A673 (cell line): ENCODE data around the gene SPECC1. TPM values are rescaled to one million over a fixed set of nuclear protein-coding genes. Genes with fewer than 3 reads are reported as not detected.
"Not testable (repeated sequence)": the region's sequence is repeated elsewhere in the genome, so short reads cannot be mapped to it uniquely, and the experiment has no call there.

Experiments
- BruUV-seq: library from RNA; stranded (reverse); fragments of 400-500 nt; replicated peaks from 2 replicates; lab custom pipeline; 2021; lab: Mats Ljungman, UMichigan
- CTCF ChIA-PET: fragments of 300-600 bp; sonication (Branson Sonifier 250); formaldehyde crosslinking; loops from one replicate; lab custom pipeline; 2022; ENCODE audit warnings: antibody characterized with exemption; lab: Charles Lee
- POLR2A ChIA-PET: fragments of 300-600 bp; sonication (Branson Sonifier 250); formaldehyde crosslinking; loops from one replicate; lab custom pipeline; 2022; ENCODE audit warnings: antibody characterized with exemption; ENCODE audit not compliant: low non-redundant PET; lab: Charles Lee
- DNase-seq: peaks from one replicate; pipeline ENCODE4 v3.0.0-alpha.2; 2015; ENCODE audit warnings: low spot score
- H3K27ac ChIP-seq: fragments of 200-600 bp; sonication (generic); 2 replicates; pipeline ENCODE4 v1.5.1; 2016; ENCODE audit warnings: mixed run types, low read depth, mild to moderate bottlenecking, mixed read lengths, antibody characterized with exemption, low read length; ENCODE audit not compliant: poor library complexity, severe bottlenecking
- H3K27me3 ChIP-seq: fragments of 200-600 bp; sonication (generic); replicated peaks from 2 replicates; pipeline ENCODE4 v1.6.1; 2017; ENCODE audit warnings: mixed run types, low read depth, mild to moderate bottlenecking, mixed read lengths, antibody characterized with exemption, low read length; ENCODE audit not compliant: insufficient read depth, poor library complexity
- H3K36me3 ChIP-seq: fragments of 200-600 bp; sonication (generic); 2 replicates; pipeline ENCODE4 v1.6.1; 2016; ENCODE audit warnings: mixed run types, mild to moderate bottlenecking, mixed read lengths, antibody characterized with exemption, low read length; ENCODE audit not compliant: insufficient read depth, poor library complexity, severe bottlenecking
- H3K4me1 ChIP-seq: fragments of 200-600 bp; sonication (generic); 2 replicates; pipeline ENCODE4 v1.6.1; 2017; ENCODE audit warnings: mixed run types, mild to moderate bottlenecking, mixed read lengths, antibody characterized with exemption, low read length; ENCODE audit not compliant: insufficient read depth, poor library complexity, severe bottlenecking
- H3K4me3 ChIP-seq: fragments of 200-600 bp; sonication (generic); 2 replicates; pipeline ENCODE4 v1.5.1; 2016; ENCODE audit warnings: low read depth, mixed run types, mild to moderate bottlenecking, mixed read lengths, low read length; ENCODE audit not compliant: poor library complexity, severe bottlenecking
- H3K9me3 ChIP-seq: fragments of 200-600 bp; sonication (generic); 2 replicates; pipeline ENCODE4 v1.6.1; 2016; ENCODE audit warnings: mixed run types, low read depth, mild to moderate bottlenecking, mixed read lengths, antibody characterized with exemption, low read length; ENCODE audit not compliant: poor library complexity, severe bottlenecking
- CTCF ChIP-seq: fragments of 300-800, 200-600 bp; sonication (generic); conservative IDR thresholded peaks from 2 replicates; pipeline ENCODE4 v1.5.1; 2017; ENCODE audit warnings: low read depth, mild to moderate bottlenecking, antibody characterized with exemption, low read length, moderate library complexity, mixed read lengths
- EZH2 ChIP-seq: fragments of 200-600 bp; sonication (generic); IDR thresholded peaks from 2 replicates; pipeline ENCODE4 v1.6.1; 2017; ENCODE audit warnings: borderline replicate concordance, low read depth, mild to moderate bottlenecking, mixed read lengths, antibody characterized with exemption, low read length; ENCODE audit not compliant: poor library complexity, severe bottlenecking
- intact Hi-C: fragments of 100-400 bp; cut with micrococcal nuclease; formaldehyde crosslinking; loops from one replicate; pipeline ENCODE4 v1.10.0; 2022; ENCODE audit not compliant: unreplicated experiment
- total RNA-seq: library from RNA; stranded (reverse); gene quantifications from 2 replicates; pipeline ENCODE4 v1.2.3, GENCODE V29; 2021

The SPECC1 gene
- total RNA-seq, 1 experiment from 2014 or later = 5.8 TPM

- Histone ChIP-seq H3K27me3 (no peaks in the 10 kb centered on the region), H3K4me1 (no peaks in the 10 kb centered on the region), H3K36me3 (no peaks in the 10 kb centered on the region), H3K27ac (no peak overlapping the region), H3K9me3 (no peaks in the 10 kb centered on the region), H3K4me3 (no peak overlapping the region)
- ChIA-PET POLR2A (no interaction called here), CTCF (no interaction called here)
- BruUV-seq = no TSS peak
- intact Hi-C loops = loop anchor here (5.0 kb wide), 1 partner anchor 194 kb away; no protein-coding TSS in a partner anchor
- no peak for DNase-seq
- TF ChIP-seq CTCF (no peak), EZH2 (no peak)
Measured at GRCh38 chr17:20315821-20316220, 306.7 kb downstream of the SPECC1 start.

GRCh38 chr17:20320535-20321229, 311.5 kb downstream of the SPECC1 start:
- H3K4me3 ChIP-seq = peak overlapping the region; percentile 35
- H3K9me3 ChIP-seq, H3K27me3 ChIP-seq, H3K27ac ChIP-seq, H3K4me1 ChIP-seq, POLR2A ChIA-PET, BruUV-seq, H3K36me3 ChIP-seq: not testable (repeated sequence)
- peak; percentile 71 for DNase-seq
- intact Hi-C loops = loop anchor here (1.0 to 5.0 kb wide), 2 partner anchors 94 to 328 kb away; no protein-coding TSS in a partner anchor
- peak; percentile 78 for TF ChIP-seq CTCF
- CTCF ChIA-PET = interaction anchor here (1.6 kb wide), 1 partner anchor 94 kb away, joined by 9 read pairs; no protein-coding TSS in a partner anchor

- DNase-seq, POLR2A ChIA-PET, BruUV-seq, H3K4me1 ChIP-seq, H3K36me3 ChIP-seq, H3K4me3 ChIP-seq, H3K27ac ChIP-seq, H3K9me3 ChIP-seq, H3K27me3 ChIP-seq: not testable (repeated sequence)
- CTCF ChIA-PET = interaction anchor here (1.6 kb wide), 1 partner anchor 95 kb away, joined by 9 read pairs; no protein-coding TSS in a partner anchor
- intact Hi-C loops = loop anchor here (5.0 kb wide), 1 partner anchor 329 kb away; no protein-coding TSS in a partner anchor
Measured at GRCh38 chr17:20321357-20321756, 312.2 kb downstream of the SPECC1 start.

- POLR2A ChIA-PET, H3K4me3 ChIP-seq, H3K36me3 ChIP-seq, H3K4me1 ChIP-seq, H3K27ac ChIP-seq, H3K9me3 ChIP-seq, intact Hi-C loops, CTCF ChIA-PET, BruUV-seq, DNase-seq, H3K27me3 ChIP-seq: not testable (repeated sequence)
Measured at GRCh38 chr17:20327739-20328138, 318.6 kb downstream of the SPECC1 start.

- intact Hi-C loops, H3K27ac ChIP-seq, POLR2A ChIA-PET, DNase-seq, CTCF ChIA-PET, H3K36me3 ChIP-seq, H3K4me3 ChIP-seq, H3K9me3 ChIP-seq, H3K4me1 ChIP-seq, H3K27me3 ChIP-seq, BruUV-seq: not testable (repeated sequence)
Measured at GRCh38 chr17:20351405-20351804, 342.2 kb downstream of the SPECC1 start.

- POLR2A ChIA-PET, CTCF ChIA-PET, DNase-seq, H3K36me3 ChIP-seq, H3K9me3 ChIP-seq, H3K4me3 ChIP-seq, H3K4me1 ChIP-seq, H3K27ac ChIP-seq, H3K27me3 ChIP-seq, intact Hi-C loops, BruUV-seq: not testable (repeated sequence)
Measured at GRCh38 chr17:20352567-20352966, 343.4 kb downstream of the SPECC1 start.
